NK-92 (cell line): Measurements from ENCODE around the gene SRRM2.
"Not testable (repeated sequence)": the region's sequence is repeated elsewhere in the genome, so short reads cannot be mapped to it uniquely, and the experiment has no call there.

Experiments used
- DNase-seq: peaks from one replicate; lab custom pipeline; 2025; ENCODE audit not compliant: unreplicated experiment; lab: John Stamatoyannopoulos, UW

The SRRM2 gene

DNA sequence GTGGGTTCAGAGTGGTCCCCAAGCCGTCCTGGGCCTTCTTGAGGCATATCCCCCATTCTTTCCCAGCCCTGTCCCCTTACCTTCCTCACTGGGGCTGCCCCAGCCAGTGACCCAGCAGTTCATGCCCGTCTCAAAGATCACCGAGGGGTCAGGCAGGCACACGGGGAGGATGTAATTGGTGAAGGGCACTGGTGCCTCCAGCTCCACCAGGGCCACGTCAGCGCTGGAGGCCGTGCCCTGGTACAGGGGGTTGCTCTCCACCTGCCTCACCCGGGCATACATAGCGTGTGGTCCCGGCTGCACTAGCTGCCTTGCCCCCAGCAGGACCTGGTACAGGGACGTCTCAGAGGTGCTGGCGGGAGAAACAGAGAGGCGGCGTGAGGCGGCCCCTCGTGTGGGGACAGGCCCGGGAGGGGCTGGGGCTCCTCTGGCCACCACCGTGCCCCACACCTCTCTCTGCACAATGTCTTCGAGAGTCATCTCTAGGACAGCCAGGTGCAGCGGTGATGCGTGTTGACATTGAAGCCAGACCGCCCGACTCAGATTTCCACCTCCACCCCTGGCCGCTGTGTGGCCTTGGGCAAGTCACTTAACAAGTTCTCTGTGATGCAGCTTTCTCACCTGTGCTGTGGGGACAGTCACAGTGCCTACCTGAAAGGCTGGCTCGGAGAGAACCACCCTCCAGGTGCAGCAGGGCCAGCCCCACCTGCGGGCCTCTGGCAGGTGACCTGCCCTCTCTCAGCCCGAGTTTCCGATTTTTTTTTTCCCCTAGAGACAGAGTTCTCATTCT is 38.3 kb upstream of the SRRM2 start:
- DNase-seq, result no peak

DNA sequence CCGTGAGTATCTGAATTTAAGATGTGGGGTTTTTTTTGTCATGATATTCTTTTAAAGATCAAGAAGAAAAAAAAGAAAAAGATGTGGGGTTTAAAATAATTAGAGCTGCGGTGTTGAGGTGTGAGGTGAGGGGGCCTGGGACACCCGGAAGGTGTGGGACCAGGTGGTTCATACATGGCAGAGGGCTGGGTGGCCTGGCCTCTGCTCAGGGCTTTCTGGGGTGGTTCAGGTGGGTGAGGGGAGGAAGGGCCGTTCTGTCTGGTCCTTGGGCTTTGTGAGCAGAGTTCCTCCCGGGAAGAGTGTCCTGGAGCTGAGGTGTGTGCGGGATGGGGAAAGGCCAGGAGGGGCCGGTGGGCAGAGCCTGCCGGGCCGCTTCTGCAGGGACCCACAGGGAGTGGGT is 37.4 kb upstream of the SRRM2 start:
- DNase-seq, result no peak

DNA sequence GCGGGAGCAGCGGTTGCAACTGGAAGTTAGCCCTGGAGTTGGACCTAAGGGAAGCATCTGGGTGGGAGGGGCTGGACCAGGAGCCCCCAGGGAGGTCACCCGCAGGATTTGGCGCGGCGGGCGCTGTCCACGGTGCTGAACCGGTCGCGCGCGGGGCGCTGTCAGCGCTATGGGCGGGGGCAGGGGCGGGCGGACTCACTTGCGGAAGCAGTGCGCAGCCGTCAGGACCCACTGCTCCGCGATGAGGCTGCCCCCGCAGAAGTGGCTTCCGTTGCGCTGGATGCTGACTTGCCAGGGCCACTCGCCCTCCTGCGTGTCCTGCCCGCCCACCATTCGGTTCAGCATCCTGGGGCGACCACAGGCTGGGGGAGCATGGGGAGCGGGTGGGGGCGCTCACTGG is 36.9 kb upstream of the SRRM2 start:
- DNase-seq, result peak; percentile 19

DNA sequence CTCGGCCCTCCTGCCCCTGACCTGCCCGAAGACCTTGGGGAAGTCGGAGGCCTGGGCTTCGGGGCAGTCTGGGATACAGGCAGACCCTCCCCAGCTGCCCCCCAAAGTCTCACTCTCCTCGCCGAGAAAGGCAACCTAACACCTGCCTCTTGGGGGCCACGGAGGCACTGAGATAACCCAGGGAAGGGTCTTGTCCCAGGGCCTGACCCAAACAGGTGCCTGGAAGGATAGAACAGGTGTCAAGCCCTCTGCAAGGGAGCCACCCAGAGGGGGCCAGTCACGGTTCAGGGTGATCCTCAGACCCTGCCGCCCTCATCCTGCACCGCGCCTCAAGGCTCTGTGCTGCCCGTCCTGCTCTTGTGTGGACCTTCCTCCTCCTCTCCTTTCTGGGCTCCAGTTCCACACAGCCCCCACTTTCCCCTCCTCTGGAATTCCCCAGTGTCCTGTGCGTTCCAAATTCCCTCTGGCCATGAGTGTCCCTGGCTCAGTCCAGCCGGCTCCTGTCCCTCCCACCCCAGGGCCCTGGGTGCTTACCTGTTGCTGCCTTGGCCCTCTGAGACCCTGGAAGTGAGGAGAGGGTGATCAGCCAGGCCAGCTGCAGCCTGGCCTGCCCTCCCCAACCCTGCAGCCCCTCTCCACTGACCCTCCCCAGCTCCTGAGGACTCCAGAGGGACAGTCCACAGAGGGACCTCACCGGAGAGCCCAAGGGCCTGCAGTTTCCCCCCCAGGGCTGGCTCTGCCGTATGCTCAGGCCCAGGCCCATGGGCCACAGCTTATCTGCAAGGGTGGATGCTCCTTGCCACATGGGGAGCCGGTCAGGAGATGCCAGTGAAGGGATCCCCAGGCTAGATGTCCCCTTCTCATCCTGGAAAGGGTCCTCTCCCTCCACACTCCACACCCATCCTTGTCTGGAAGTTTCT is 36.2 kb upstream of the SRRM2 start:
- DNase-seq, result no peak

DNA sequence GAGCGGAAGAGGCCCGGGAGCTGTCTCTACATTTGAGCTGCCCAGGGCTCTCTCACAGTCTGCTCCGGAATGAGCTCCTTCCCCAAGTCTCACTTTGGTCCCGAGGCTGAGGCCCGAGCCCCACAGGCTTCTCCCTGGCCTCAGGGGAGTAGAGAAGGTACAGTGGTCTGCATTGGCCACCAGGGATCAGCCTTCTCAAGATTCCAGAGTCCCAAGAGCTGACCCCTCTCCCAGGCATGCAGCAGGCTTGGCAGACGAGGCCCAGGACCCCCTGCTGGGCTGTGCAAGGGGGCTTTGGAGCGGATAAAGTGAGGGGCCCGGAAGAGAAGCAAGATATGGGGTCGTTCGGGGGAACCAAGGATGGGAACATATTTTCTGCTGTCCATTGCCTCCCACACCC is 35.5 kb upstream of the SRRM2 start:
- DNase-seq, result no peak

DNA sequence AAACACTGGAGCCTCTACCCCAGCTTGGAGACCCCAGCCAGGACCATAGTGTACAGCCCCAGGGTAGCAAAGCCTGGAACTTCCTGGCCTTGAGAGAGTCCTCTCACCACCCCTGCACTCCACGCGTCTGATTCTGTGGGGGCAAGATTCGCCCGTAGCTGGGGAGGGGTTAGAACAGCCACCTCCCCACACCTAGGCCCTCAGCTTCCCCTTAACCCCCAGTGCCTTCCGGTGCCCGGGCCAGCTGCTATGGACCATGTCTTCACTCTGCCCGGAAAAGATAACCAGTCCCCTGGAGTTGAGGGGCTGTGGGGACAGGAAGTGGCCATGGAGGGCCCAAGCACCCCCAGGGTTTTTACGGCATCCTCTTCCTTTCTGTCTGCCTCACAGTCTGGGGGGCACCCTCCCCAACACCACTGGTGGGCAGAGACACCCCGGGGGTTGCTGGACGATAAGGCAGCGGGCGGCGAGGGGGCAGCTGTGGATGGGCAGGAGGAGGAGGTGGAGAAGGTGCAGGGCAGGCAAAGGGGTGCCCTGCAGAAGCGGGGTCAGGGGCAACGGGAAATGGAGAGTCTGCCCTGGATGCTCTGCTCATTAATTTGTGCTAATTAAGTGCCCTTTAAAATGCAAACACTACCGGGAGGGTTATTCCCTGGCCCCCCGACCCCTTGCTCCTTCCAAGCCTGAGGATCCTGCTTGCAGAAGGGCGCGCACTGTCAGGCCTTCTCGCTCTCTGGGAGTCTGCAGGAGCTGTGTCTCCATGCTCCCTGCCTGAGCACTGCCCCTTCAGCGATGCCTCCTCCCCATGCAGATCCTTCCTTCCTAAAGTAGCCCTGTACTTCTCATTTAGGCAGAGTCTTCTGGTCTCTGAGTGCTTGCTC is 34.8 kb upstream of the SRRM2 start:
- no peak for DNase-seq

DNA sequence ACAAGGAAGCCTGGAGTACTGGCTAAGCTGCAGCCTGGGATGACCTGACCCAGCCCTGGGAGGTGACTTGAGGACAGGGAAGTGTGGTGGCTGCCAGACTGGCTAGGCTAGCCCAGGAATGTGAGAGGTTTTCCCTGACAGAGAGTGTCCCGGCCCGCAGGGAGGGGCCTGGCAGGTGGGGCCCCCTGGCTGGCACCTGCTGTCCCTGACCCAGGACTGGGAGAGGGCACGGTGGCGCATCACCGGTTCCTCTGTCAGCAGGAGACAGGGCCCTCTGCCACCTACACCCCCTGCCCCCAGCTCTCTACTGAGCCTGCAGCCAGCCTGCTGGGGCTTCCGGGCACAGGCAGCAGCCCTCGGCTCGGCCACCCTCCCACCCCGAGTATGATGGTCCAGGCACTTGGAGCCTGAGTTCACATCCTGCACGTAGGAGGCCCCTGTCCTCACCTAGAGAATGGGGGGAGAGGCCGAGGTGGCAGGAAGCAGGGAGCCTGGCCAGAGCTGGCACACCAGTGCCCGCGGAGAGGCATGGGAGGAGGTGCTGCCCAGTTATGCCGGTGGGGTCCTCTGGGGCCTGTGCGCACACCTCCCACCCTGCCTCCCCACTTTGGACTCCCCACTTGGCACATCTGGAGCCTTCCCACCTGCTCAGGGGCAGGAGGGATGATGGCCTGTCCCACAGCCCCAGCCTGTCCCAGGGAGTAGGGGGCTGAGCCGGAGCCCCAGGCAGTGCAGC is 32.9 kb upstream of the SRRM2 start:
- DNase-seq, result no peak

DNA sequence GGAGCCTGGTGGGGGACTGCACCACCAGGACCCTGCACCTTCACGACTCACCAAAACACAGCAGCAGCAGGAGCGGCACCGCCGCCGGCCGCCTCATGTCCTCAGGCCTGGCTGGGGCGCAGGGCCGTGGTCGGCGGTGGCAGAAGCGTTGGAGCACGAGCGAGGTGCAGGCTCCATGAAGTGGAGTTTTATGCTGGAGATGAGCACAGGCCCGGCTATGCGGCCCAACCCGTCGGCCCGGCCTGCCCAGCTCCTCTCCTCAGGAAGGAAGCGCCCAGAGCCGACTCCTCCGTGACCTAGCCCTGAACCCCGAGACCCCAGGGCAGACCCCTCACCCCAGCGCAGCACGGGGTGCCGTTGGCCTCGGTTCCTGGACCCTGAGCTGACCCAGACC is 32.4 kb upstream of the SRRM2 start, which contains the start of gene PRSS27:
TSS of gene PRSS27 (minus strand) at position 161 of the 394 bp plus-strand sequence. CDS start at position 97, 64 bp downstream.
- no peak for DNase-seq

DNA sequence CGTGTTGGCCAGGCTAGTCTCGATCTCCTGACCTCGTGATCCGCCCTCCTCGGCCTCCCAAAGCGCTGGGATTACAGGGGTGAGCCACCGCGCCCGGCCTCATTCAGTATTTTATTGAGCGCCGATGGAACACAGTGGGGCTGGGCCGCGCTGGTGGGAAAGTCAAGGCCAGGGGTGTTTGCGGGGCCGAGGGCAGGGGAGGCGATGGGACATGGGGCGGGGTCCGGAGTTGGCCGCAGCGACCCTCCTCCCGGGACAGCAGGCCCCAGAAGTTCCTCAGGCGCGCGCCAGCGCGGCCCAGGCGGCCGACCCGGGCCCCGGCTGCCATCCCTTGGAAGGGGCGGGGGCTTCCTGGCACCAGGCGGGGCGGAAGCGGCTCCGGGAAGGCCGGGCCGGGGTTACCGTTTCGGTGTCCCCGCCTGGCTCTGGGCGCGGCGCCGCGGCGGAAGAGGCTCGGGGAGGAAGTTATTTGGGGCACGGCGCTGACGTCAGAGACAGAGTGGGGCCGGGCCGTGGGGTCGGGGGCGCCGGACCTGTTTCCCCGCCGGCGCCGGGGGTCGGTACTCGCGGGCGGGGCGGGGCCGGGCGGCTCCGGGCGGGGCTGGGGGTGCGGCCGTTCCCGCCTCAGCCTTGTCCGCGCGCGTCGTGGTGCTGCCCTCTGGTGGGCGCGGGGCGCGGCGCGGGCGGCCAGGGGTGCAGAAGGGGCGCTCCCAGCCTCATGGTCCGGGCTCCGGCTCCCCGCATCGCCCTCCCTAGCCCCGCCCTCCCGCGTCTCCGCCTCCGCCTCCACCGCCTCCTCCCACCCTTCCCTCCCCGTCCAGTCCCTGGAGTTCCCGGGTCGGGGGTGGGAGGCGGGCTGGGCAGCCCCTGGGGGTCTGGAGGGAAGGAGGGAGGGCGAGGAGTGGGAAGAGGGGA is 31.5 kb upstream of the SRRM2 start:
- DNase-seq, result no peak

DNA sequence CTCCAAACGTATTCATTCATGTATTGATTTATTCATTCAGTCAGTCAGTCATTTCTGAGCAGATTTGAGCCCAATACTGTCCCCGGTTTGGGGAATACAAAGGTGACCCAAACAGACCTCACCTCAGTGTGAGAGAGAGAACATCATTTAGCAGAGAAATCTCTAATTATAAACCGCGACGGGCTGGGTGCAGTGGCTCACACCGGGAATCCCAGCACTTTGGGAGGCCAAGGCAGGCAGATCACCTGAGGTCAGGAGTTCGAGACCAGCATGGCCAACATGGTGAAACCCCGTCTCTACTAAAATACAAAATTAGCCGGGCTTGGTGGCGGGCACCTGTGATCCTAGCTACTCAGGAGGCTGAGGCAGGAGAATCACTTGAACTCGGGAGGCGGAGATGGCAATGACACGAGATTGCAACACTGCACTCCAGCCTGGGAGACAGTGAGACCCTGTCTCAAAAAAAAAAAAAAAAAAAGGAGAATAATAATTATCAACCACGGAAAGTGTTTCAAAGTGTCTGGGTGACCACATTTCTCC is 30.7 kb upstream of the SRRM2 start:
- not testable (repeated sequence) for DNase-seq

DNA sequence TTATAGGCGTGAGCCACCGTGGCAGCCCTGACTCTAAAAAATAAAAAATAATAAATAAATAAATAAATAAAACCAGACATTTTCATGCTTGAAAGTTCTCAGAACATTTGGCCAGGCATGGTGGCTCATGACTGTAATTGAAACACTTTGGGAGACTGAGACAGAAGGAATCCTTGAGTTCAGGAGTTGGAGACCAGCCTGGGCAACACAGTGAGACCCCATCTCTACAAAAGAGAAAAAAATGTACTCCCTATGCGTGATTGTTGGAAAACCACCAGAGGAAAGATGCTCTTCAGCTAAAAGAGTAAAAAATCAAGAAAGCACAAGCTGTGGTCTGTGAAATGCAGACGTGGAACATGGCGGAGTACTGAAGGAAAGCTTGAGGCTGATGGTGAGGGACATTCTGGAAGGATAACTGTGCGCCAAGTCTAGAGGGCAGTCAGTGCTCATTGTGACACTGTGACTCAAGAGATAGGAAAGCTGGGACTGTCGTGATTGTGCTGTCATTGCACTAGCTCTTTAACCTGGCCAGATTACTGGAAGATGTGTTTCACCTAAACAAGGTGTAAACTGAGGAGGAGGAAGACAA is 28.3 kb upstream of the SRRM2 start:
- no peak for DNase-seq

DNA sequence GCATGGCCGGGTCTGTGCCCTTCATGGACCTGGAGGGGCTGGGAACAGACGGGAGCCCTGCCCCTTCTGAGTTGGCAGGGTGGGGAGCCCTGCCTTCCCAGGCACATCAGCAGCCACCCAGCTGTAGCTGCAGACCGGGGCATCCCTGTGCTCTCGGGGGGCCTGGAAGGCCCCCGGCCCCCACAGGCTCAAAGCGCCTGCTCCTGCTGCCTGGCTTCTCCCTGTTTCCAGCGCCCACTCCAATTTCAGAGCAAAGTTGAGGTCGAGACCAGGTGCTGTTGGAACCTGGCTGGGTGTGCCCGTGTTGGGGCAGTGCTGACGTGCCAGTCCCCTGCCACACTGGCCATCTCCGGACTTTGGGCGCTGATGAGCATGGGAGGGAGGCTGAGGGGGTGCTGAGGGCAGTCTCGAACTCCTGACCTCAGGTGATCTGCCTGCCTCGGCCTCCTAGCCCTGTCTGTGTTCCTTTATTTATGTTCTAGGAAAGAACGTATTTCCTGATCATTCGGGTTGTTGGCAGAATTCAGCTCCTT is 27.6 kb upstream of the SRRM2 start:
- no peak for DNase-seq

DNA sequence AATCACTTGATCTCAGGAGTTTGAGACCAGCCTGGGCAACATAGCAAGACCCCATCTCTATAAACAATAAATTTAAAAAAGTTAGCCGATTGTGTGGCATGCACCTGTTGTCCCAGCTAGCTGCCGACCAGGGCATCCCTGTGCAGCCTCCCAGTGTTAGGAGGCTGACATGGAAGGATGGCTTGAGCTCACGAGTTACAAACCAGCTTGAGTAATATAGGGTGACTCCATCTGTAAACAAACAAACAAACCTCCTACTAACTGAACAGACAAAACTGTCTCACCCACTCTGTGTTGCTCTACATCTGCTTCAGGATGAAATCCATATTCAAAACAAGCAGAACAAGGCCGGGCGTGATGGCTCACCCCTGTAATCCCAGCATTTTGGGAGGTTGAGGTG is 25.5 kb upstream of the SRRM2 start:
- DNase-seq, result no peak

DNA sequence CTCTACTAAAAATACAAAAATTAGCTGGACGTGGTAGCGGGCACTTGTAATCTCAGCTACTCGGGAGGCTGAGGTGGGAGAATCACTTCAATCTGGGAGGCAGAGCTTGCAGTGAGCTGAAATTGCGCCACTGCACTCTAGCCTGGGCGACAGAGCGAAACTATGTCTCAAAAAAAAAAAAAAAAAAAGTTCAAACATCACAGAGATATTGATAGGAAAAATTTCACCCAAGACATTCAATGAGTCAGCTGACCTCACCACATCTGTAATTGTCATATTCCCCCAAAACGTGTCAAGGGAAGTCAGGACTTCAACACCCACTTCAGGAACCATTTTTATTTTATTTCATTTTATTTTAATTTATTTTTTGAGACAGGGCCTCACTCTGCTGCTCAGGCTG is 24.4 kb upstream of the SRRM2 start:
- no peak for DNase-seq

DNA sequence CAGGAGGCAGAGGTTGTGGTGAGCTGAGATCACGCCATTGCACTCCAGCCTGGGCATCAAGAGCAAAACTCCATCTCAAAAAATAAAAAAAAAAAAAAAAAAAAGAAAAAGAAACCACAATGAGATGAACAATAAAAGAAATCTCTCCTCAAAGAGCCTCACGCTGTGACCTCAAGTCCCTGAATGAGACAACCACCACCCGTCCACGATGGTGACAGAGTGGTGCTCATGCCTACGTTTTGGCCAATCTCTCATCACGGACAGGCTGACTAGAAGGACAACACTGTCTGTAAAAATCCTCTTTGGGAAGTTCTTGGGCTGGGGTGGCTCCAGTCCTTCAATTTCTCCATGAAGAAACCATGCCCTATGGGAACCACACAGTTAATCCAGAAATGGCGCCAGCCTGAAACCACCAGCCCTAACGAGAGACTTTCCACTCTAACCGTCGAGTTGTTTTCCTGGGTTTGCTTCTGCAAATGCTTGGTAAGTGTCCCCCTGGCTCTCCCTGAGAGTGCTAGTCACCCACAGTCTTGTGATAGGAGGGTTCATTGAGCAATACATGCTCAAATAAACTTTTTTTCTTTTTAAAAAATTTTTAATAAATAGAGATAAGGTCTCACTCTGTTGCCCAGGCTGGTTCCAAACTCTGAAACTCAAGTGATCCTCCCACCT is 17.5 kb upstream of the SRRM2 start:
- no peak for DNase-seq

DNA sequence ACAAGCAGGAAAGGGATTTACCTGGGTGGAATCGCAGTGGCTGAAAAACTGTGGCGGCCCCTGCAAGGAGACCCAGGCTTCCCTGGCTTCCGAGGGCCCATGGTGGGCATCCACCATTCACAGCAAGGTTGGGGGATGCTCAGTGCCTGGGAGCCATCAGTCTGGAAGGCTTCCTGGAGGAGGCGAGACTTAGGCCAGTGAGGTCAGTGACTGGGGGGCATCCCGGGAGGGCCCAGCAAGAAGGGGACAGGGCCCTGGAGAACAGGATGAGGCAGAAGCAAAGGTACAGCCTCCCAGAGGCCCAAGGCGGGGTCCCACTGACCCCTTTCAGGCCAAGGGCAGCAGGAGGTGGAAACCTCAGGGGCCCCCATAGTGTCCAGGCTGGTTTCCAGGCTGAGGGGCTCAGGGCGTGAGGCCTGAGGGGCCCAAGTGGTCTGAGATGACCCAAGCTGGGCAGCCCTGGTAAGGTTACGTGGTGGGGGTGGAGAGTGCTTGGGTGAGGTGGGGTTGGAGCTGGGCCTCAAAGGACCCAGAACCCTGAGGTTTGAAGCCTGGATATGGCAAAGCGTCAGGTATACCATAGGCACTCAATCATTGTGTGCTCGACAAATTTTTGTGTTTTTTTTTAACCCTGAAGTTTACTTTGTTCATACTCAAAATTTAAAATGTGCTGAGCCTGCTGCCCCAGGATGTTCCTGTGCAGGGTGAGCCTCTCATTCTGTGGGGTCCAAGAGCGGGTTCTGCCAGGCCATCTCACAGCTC is 15.8 kb upstream of the SRRM2 start:
- DNase-seq, result no peak

DNA sequence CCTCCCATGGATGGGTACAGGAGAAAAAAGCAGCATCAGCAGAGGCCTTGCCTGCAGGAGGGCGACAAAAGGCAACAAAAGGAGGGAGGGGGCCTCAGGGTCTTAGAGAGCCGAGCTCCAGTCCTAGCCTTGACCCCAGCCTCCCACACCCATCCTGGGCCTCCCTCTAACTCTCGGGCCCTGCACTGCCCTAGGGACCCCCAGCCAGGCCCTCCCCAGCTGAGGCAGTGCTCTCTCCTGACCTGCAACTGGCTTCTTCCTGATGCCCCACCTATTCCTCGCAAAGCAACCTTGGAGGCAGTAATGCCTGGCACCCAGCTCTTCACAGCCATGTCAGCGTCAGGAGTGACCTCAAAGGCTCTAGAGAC is 15.2 kb upstream of the SRRM2 start:
- DNase-seq, result no peak
